Measurements from ENCODE around the gene USP20.

The USP20 gene

GRCh38 chr9:129857207-129857606, 21.9 kb downstream of the USP20 start:
- DNase-seq: no peak

DNA sequence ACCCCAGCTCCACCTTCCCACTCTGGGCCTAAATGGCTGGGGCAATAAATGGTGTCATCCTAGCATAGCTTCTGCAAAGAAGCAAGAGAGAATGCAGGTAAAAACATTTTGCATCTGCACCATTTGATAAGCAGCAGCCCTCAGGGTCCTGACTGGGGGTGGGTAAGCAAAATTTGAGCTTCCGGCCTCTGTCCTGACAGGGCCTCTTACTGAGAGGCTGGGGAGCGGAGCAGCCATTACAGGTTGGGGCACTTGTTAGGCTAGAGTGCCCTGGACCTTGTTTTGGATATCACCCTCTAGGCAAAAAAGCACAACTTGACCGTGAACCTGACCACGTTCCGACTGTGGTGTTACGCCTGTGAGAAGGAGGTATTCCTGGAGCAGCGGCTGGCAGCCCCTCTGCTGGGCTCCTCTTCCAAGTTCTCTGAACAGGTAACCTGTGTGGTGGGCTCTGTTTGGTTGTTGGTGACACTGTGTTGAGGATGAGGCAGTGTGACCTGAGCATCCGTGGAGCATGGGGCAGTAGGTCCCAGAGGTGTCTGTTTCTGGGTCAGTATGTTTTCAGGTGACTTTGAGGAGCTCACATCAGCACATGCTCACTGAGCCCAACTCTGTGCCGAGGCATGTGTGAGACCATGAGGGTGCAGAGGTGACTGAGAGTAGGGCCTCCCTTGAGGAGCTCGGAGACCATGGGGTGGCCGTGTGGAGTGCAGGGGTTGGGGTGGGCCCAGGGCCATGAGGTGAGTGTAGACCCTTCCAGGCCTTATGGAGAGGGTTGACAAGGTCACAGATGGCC, 23.1 kb downstream of the USP20 start:
- DNase-seq: no peak

GRCh38 chr9:129860653-129861446, 25.6 kb downstream of the USP20 start:
- no peak for DNase-seq

- DNase-seq: no peak
Measured at GRCh38 chr9:129861447-129861827, 26.2 kb downstream of the USP20 start.

DNA sequence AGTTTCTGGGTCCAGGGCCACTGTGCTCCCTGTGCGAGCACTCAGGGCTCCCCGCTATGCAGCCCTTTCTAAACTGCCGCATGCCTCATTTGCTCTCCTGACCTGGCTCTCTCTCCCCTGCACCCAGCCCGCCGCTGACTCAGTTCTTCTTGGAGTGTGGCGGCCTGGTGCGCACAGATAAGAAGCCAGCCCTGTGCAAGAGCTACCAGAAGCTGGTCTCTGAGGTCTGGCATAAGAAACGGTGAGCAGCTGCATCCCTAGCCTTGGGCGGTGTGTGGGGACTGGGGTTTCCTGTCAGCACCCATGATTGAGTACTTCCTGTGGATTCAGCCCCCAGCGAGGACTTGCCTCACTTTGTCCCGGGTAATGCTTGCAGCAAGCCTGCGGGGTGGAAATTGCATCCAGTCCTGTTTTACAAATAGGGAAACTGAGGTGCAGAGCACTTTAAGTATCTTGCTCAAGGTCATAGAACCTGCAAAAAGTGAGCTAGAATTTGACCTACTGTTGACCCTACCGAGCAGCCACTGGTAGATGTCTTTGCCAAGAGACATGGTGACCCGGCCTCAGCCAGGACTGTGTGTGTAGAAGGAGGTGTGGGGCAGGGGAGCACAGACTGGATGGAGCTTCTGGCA, 27.9 kb downstream of the USP20 start:
- peak; percentile 84 for DNase-seq

- DNase-seq: no peak
Measured at GRCh38 chr9:129864991-129865647, 29.9 kb downstream of the USP20 start.

DNA sequence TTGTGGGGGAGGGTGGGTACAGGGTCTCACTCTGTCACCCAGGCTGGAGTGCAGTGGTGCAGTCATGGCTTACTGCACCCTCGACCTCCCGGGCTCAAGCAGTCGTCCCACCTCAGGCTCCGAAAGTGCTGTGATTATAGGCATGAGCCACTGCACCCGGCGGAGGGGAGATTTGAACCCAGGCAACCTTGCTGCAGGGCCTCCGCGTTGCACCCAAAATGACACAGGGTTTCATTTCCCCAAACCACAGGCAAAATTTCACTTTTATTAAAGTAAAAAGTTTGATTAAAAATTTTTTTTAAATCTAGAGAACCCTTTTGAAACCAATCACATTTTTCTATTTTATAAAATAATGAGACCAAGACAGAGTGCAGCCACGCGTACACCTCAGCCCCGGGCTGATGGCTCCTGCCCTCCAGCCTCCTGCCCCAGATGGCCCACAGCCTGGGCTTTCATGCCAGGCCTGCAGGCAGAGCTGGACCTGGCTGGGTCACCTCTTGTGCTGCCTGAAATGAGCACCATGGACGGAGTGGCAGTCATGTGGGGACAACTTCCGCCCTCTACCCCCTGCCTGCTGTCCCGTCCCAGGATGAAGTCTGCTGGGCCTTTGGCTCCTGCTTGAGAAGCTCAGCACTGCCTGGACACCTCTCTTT, 30.5 kb downstream of the USP20 start:
- no peak for DNase-seq

DNA sequence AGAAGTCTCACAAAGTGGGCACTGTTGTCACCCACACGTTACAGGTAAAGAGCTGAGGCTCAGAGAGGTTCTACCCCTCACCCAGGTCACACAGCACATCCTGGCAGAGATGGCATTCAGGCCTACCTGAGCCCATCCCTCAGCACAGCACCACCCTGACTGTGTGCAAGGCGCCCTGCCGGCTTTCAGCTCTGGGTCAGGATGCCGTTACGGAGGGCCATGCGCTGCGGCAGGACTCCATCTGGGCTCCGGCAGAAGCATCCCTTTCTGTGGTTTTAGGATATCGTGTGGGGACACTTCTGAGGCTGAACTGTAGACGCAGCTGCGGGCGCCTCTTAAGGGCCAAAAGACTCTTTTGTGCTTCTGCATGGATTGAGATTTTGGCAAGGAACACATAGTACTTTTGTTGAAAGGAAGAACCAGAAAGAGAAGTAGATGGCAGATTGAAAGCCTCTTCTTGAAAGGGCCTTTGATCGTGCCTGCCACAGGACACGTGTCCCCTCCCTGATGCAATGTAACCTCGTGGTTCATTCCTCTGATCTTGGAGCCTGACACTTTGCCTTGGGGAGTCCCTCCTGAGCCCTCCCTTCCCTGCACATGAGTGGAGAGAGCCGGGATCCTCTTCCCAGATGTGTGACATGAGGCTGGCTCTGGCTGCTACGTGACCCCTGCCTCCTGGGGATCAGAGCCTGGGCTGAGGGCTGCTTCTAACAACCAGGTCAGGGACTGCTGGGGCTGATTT, 31.3 kb downstream of the USP20 start:
- peak; percentile 71 for DNase-seq

DNA sequence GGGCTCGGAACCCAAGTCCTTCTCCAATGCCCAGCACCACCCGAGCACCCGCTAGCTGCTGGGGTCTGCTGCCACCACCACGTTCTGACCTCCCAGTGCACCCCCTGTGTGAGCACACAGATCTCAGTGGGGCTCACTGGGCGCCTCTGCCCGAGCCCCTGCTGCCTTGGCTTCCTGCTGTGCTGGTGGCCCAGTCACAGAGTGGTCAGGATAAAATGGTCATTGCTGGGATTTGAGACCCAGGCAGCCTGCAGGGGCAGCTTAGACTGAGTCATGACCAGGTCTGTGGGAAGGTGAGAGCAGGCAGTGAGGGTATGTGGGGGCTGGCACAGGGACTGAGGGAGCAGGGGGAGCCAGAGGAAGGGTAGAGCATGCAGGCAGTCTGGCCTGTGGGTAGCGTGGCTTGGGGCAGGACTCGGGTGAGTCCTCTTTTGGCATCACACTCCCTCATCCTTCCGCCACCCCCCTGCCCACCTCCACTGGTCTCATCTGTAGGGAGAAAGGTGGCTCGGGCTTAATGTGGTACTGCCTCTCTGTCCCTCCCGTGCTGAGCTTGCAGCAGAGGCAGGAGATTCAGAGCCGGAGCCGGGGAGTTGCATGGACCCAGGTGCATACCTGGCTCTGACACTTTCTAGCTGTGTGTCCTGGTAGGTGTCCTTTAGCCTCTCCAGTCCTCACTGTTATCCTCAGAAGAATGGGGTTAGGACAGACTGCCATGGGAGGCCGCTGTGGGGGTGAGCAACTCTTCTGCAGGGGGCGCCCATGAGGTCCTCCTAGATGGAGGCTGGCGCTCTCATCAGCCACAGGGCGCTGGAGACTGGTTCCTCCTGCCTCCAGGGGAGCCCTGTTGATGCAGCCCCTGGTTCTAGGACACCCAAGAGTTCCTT, 32.1 kb downstream of the USP20 start:
- peak; percentile 33 for DNase-seq

DNA sequence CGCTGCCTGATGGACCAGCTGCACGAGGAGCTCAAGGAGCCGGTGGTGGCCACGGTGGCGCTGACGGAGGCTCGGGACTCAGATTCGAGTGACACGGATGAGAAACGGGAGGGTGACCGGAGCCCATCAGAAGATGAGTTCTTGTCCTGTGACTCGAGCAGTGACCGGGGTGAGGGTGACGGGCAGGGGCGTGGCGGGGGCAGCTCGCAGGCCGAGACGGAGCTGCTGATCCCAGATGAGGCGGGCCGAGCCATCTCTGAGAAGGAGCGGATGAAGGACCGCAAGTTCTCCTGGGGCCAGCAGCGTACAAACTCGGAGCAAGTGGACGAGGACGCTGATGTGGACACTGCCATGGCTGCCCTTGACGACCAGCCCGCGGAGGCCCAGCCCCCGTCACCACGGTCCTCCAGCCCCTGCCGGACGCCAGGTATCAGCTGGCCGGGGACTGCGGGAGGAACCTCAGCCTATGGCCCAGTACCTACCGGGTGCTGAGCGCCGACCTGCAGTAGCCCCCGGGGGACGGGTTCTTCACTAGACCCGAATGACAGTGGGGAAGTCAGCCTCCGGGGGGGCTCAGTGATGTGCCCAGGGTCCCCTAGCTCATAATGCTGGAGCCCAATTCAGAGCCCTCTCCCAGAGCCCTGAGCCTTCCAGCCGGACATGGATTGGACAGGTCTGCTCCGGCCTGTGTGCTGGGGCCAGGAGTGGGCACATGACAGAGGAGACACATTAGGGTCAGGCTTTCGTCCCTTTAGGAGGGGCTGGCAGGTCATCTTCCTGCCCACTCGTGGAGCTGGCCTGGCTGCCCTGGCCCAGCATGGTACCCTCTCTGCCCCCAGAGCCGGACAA, 33.0 kb downstream of the USP20 start:
- DNase-seq: no peak

DNA sequence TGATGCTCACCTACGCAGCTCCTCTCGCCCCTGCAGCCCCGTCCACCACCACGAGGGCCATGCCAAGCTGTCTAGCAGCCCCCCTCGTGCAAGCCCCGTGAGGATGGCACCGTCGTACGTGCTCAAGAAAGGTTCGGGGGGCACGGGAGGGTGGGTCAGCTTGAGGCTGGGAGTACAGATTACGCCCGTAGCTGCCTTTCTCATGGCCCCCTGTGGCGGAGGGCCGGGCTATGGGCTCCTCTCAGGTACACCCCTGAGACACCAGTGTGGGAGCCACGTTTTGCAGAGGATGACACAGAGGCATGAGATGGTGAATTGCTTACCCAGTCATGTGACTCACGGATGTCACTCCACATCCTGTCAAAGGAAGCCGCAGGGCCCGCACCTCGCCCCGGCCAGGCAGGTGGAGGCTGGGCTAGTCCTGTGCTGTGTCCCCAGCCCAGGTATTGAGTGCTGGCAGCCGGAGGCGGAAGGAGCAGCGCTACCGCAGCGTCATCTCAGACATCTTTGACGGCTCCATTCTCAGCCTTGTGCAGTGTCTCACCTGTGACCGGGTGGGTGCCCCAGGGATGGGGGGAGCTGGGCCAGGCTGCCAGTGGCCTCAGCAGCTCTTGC, 33.7 kb downstream of the USP20 start:
- peak; percentile 94 for DNase-seq

- no peak for DNase-seq
Measured at GRCh38 chr9:129869585-129870501, 34.6 kb downstream of the USP20 start.

GRCh38 chr9:129871046-129871445, 35.8 kb downstream of the USP20 start:
- no peak for DNase-seq

DNA sequence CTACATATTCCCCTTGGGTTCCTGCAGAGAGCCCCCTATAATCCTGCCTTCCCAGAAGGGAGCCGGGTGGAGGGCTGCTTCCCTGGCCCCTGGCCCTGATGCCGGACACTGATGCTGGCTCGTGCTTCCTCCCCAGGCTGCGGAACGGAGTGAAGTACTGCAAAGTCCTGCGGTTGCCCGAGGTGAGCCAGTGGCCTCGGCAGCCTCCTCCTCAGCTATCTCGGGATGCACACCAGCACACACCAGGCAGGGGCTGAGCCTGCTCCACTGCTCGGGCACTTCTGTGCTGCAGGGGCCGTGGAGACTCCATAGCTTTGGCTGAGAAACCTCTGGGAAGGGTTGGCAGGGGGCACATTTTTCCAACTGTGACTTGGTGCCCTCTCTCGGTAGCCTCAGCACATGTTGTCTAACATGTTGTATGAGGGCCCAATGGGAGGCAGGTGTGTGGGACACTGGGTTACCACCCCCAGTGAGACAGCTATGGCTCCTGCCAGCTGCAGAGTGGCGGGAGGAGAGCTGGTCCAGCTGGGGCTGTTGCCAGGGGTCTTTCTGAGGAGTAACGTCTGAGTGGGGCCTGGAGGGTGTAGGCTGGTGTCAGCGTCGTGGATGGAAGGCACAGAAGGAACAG, 38.4 kb downstream of the USP20 start:
- no peak for DNase-seq

- no peak for DNase-seq
Measured at GRCh38 chr9:129874261-129875101, 39.2 kb downstream of the USP20 start.

GRCh38 chr9:129875181-129875611, 39.9 kb downstream of the USP20 start:
- peak; percentile 27 for DNase-seq

Data from CD4-positive, alpha-beta T cell treated with Interleukin-17A for 4 hours (primary cell).